ENCODE results near the gene ATP8A1. TPM values are rescaled to one million over a fixed set of nuclear protein-coding genes. Genes with fewer than 3 reads are reported as not detected.

The ATP8A1 gene
- total and polyA plus RNA-seq, 2 of the 8 experiments (the other 6 are each of a cell fraction or from before 2014, with no cell fraction given): 3.7 to 14.9 TPM

DNA sequence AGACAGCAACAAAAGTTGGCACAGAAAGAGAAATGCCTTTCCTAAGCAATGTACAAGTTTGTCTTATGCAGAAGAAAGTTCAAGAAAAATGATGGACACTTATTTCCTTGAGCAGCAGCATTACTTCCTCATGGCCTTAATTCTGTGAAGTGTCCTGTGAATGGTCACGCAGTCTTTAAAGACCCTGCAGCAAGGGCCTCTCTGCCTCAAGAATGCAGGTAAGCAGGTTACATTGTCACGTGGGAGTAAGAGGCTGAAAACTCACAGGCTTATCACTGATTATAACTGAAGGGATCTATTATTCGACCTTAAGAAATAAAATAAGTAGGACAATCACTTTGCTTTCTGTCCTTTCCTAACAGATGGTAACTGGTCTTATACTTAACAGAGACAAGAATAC lies 109.1 kb downstream of the ATP8A1 start:
- no peak for DNase-seq (ENCODE audit: low read depth in 1 of 2, low spot score in 2 of 2)
- no peak for TF ChIP-seq BRCA1 (IDR thresholded peaks at IDR 0.05; ENCODE audit: low read depth, low read length)
- no peak for TF ChIP-seq EZH2 (IDR thresholded peaks at IDR 0.05; ENCODE audit: low read depth, low read length, severe bottlenecking)
- no peak for TF ChIP-seq CBX5 (IDR thresholded peaks at IDR 0.05; ENCODE audit: low read depth, low read length)
- TF ChIP-seq, protein P1, sequence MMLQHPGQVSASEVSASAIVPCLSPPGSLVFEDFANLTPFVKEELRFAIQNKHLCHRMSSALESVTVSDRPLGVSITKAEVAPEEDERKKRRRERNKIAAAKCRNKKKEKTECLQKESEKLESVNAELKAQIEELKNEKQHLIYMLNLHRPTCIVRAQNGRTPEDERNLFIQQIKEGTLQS (IDR thresholded peaks at IDR 0.05; ENCODE audit: insufficient read depth, low read depth, low read length): no peak
- TF ChIP-seq TAF7 (optimal IDR thresholded peaks at IDR 0.05; ENCODE audit: borderline replicate concordance, low read depth, low read length): no peak
- no peak for TF ChIP-seq KDM1A (IDR thresholded peaks at IDR 0.05; ENCODE audit: borderline replicate concordance, low read length)
- TF ChIP-seq EGR1 (IDR thresholded peaks at IDR 0.05; ENCODE audit: borderline replicate concordance, low read depth, low read length): no peak
- no peak for TF ChIP-seq YY1 (IDR thresholded peaks at IDR 0.05; ENCODE audit: low read depth, low read length)
- TF ChIP-seq FOSL1 (IDR thresholded peaks at IDR 0.05; ENCODE audit: insufficient read depth, low read depth, low read length): no peak
- no peak for TF ChIP-seq ZNF274 (IDR thresholded peaks at IDR 0.05; ENCODE audit: borderline replicate concordance, extremely low read depth, low read length)
- no peak for TF ChIP-seq KDM4A (IDR thresholded peaks at IDR 0.05; ENCODE audit: low read depth, low read length, severe bottlenecking)
- TF ChIP-seq SP1 (IDR thresholded peaks at IDR 0.05; ENCODE audit: low read depth, low read length): no peak
- no peak for TF ChIP-seq JUN (IDR thresholded peaks at IDR 0.05; ENCODE audit: low read depth, low read length)
- H4K20me1 ChIP-seq (replicated peaks in 1 of 2; ENCODE audit: control insufficient read depth in 1 of 2, insufficient read depth in 2 of 2, low read length in 2 of 2): no peaks in the 10 kb centered on the region
- no peak overlapping the region for H3K4me3 ChIP-seq (ENCODE audit: extremely low read depth in 1 of 4, insufficient read depth in 2 of 4, low read depth in 3 of 4, low read length in 4 of 4)
- H3K23ac ChIP-seq (ENCODE audit: insufficient read length): no peak overlapping the region
- H3K56ac ChIP-seq (replicated peaks; ENCODE audit: insufficient read length, low read depth, low read length): no peak overlapping the region
- POLR2A ChIA-PET (ENCODE audit: partially characterized antibody): no interaction called here
- no peak overlapping the region for H2BK120ac ChIP-seq (replicated peaks; ENCODE audit: low read depth, low read length)
- H3K18ac ChIP-seq (ENCODE audit: extremely low read depth, low read length): no peak overlapping the region
- H3K4me2 ChIP-seq (ENCODE audit: insufficient read depth in 1 of 2, low read depth in 2 of 2, low read length in 2 of 2): no peak overlapping the region
- H3K4ac ChIP-seq (replicated peaks; ENCODE audit: insufficient read length, low read depth, low read length): no peak overlapping the region
- no peak overlapping the region for H4K8ac ChIP-seq (ENCODE audit: extremely low read depth, insufficient read depth, low read length)
- no peak overlapping the region for H3K9ac ChIP-seq (replicated peaks in 1 of 4; ENCODE audit: extremely low read depth in 1 of 4, low read depth in 3 of 4, low read length in 3 of 4)
- no peak overlapping the region for H2BK12ac ChIP-seq (ENCODE audit: low read depth, low read length)
- H3K23me2 ChIP-seq (ENCODE audit: low read depth, low read length): no peaks in the 10 kb centered on the region
- no peaks in the 10 kb centered on the region for H3K27me3 ChIP-seq (replicated peaks in 1 of 4; ENCODE audit: control insufficient read depth in 3 of 4, extremely low read depth in 1 of 4, insufficient read depth in 3 of 4, low read length in 3 of 4)
- no peaks in the 10 kb centered on the region for H3K9me3 ChIP-seq (ENCODE audit: insufficient read depth in 2 of 2, low read depth in 1 of 2, low read length in 1 of 2)
- H2AFZ ChIP-seq (ENCODE audit: low read length): no peak overlapping the region
- no peak overlapping the region for H2BK20ac ChIP-seq (ENCODE audit: low read length)
- H4K91ac ChIP-seq (replicated peaks; ENCODE audit: insufficient read length, low read length): no peak overlapping the region
- no peak overlapping the region for H3K14ac ChIP-seq (ENCODE audit: insufficient read length)
- no peak overlapping the region for H3K27ac ChIP-seq (ENCODE audit: low read depth, low read length)
- no peak overlapping the region for H4K5ac ChIP-seq (ENCODE audit: insufficient read length, low read depth, low read length)
- no peak overlapping the region for H2BK15ac ChIP-seq (ENCODE audit: low read length)
- WGBS, 2 experiments (ENCODE audit: extremely low coverage in 1 of 2, insufficient coverage in 1 of 2, insufficient read length in 1 of 2, insufficient replicate concordance in 2 of 2, low coverage in 1 of 2, low lambda C conversion rate in 2 of 2, missing lambda C conversion rate in 1 of 2): 80% methylated on average over 3 of the region's 3 CpGs; no CpG with 5 or more reads in 1 of the 2 experiments
- H3K79me1 ChIP-seq (ENCODE audit: low read depth, low read length): no peaks in the 10 kb centered on the region
- no peak overlapping the region for H2BK5ac ChIP-seq (ENCODE audit: low read depth, low read length)
- H2AK5ac ChIP-seq (ENCODE audit: low read depth, low read length): no peak overlapping the region
- no peak for FAIRE-seq
- CTCF ChIA-PET (ENCODE audit: partially characterized antibody): interaction anchor here (0.8 kb wide), 1 partner anchor 10 kb away, joined by 3 read pairs; no protein-coding TSS in a partner anchor
- H3K79me2 ChIP-seq (ENCODE audit: control insufficient read depth in 1 of 2, insufficient read depth in 2 of 2, low read length in 2 of 2): no peaks in the 10 kb centered on the region
- no peaks in the 10 kb centered on the region for H3K36me3 ChIP-seq (ENCODE audit: control insufficient read depth in 2 of 4, insufficient read depth in 4 of 4, low read length in 3 of 4)
- H3K4me1 ChIP-seq (replicated peaks in 1 of 4; ENCODE audit: control insufficient read depth in 3 of 4, insufficient read depth in 4 of 4, low read length in 3 of 4): no peaks in the 10 kb centered on the region
